ENCODE results near the gene AIMP1.

The AIMP1 gene

GRCh38 chr4:106315968-106316772 is at the start of gene AIMP1, which contains the start of gene TBCK:
TSS of gene AIMP1 (plus strand) at chr4:106316550. CDS start at chr4:106325010, 8,460 bp downstream.
TSS of gene TBCK (minus strand) at chr4:106316209. CDS start at chr4:106308960, 7,249 bp downstream.
- DNase-seq, result peak; percentile 60 to 69

- DNase-seq, result no peak
These were observed 47.6 kb upstream of the AIMP1 start for GRCh38 chr4:106268786-106269185.

GRCh38 chr4:106269711-106270110 is 46.6 kb upstream of the AIMP1 start:
- no peak for DNase-seq

GRCh38 chr4:106270736-106271135 is 45.6 kb upstream of the AIMP1 start:
- no peak for DNase-seq

GRCh38 chr4:106273831-106274230 is 42.5 kb upstream of the AIMP1 start:
- DNase-seq, result no peak

- no peak for DNase-seq
These were observed 39.1 kb upstream of the AIMP1 start for GRCh38 chr4:106277140-106277675.

GRCh38 chr4:106284227-106284626 is 32.1 kb upstream of the AIMP1 start:
- no peak for DNase-seq

- no peak for DNase-seq
These were observed 29.7 kb upstream of the AIMP1 start for GRCh38 chr4:106286611-106287010.

GRCh38 chr4:106287353-106287969 is 28.9 kb upstream of the AIMP1 start:
- DNase-seq, result peak in 1 of 2 experiments; percentile 1

- no peak for DNase-seq
These were observed 26.6 kb upstream of the AIMP1 start for GRCh38 chr4:106289737-106290136.

- DNase-seq, result no peak
These were observed 24.7 kb upstream of the AIMP1 start for GRCh38 chr4:106291678-106292077.

GRCh38 chr4:106294062-106294461 is 22.3 kb upstream of the AIMP1 start:
- DNase-seq, result no peak

- DNase-seq, result no peak
These were observed 18.9 kb upstream of the AIMP1 start for GRCh38 chr4:106297245-106298035.

GRCh38 chr4:106299977-106300376 is 16.4 kb upstream of the AIMP1 start:
- DNase-seq, result no peak

- DNase-seq, result no peak
These were observed 14.8 kb upstream of the AIMP1 start for GRCh38 chr4:106301393-106302061.

- DNase-seq, result no peak
These were observed 14.3 kb upstream of the AIMP1 start for GRCh38 chr4:106302062-106302438.

GRCh38 chr4:106303548-106304281 is 12.6 kb upstream of the AIMP1 start:
- no peak for DNase-seq

GRCh38 chr4:106304632-106305031 is 11.7 kb upstream of the AIMP1 start:
- no peak for DNase-seq

- no peak for DNase-seq
These were observed 10.8 kb upstream of the AIMP1 start for GRCh38 chr4:106305435-106306055.

GRCh38 chr4:106306561-106306960 is 9.8 kb upstream of the AIMP1 start:
- no peak for DNase-seq

- DNase-seq, result no peak
These were observed 4.0 kb upstream of the AIMP1 start for GRCh38 chr4:106312377-106312776.

All from SHP77 (cell line).